Stimulated activated CD8-positive, alpha-beta memory T cell treated with anti-CD3 and anti-CD28 coated beads, Interleukin-7, amount 100 ng/mL, for 24 hours (primary cell): ENCODE data around the gene ATG16L1.
"Not testable (repeated sequence)": the region's sequence is repeated elsewhere in the genome, so short reads cannot be mapped to it uniquely, and the experiment has no call there.

Experiments
- DNase-seq: peaks from one replicate; pipeline ENCODE4 v3.0.0-alpha.2; 2020; ENCODE audit warnings: low read depth

Gene ATG16L1

GRCh38 chr2:233336091-233336490 lies 84.6 kb downstream of the ATG16L1 start:
- not testable (repeated sequence) for DNase-seq

GRCh38 chr2:233336541-233336940 lies 85.1 kb downstream of the ATG16L1 start:
- DNase-seq, result no peak

- DNase-seq, result no peak
Measured at GRCh38 chr2:233338046-233338445, 86.6 kb downstream of the ATG16L1 start.

GRCh38 chr2:233338812-233339368 lies 87.4 kb downstream of the ATG16L1 start:
- DNase-seq, result no peak

GRCh38 chr2:233339427-233339826 lies 88.0 kb downstream of the ATG16L1 start:
- no peak for DNase-seq

GRCh38 chr2:233341296-233341695 lies 89.8 kb downstream of the ATG16L1 start:
- DNase-seq, result no peak

- no peak for DNase-seq
Measured at GRCh38 chr2:233342301-233342700, 90.8 kb downstream of the ATG16L1 start.

- no peak for DNase-seq
Measured at GRCh38 chr2:233343171-233343705, 91.8 kb downstream of the ATG16L1 start.
